NCI-H774 (cell line): Measurements from ENCODE around the gene RHD.
A peak's percentile ranks its signal among the peaks of the same experiment; 100 is the strongest.
"Not testable (repeated sequence)": the region's sequence is repeated elsewhere in the genome, so short reads cannot be mapped to it uniquely, and the experiment has no call there.

Source experiments
- DNase-seq: peaks from one replicate; lab custom pipeline; 2025; lab: John Stamatoyannopoulos, UW

RHD gene

DNA sequence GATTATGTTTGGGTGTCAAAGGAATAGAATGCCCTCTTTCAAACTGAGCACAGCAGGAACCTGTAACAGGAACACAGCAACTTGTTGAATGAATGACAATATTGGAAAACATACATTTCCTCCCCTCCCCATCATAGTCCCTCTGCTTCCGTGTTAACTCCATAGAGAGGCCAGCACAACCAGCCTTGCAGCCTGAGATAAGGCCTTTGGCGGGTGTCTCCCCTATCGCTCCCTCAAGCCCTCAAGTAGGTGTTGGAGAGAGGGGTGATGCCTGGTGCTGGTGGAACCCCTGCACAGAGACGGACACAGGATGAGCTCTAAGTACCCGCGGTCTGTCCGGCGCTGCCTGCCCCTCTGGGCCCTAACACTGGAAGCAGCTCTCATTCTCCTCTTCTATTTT is at the start of gene RHD:
Gene RHD, plus strand, starts transcription at position 272 of the 400 bp plus-strand sequence. Its CDS starts 39 bp downstream, at position 311.
- not testable (repeated sequence) for DNase-seq

DNA sequence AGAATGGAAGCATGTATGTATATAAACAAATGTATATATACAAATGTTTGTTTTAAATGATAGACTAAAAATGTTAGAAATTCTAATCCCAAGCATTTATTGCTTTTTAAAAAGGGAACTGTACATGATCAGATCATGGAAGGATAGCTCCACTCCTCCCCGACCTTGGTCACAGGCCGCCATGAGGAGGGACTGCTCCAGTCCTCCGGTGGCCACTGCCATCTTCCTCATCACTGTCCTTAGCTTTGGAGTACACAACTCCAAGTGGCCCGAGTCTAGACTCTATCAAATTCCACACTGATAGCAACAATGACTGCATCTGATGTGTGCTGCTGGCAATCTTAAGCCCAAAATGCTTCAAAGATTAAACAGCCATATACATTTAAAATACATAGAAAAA is 49.7 kb upstream of the RHD start:
- no peak for DNase-seq

DNA sequence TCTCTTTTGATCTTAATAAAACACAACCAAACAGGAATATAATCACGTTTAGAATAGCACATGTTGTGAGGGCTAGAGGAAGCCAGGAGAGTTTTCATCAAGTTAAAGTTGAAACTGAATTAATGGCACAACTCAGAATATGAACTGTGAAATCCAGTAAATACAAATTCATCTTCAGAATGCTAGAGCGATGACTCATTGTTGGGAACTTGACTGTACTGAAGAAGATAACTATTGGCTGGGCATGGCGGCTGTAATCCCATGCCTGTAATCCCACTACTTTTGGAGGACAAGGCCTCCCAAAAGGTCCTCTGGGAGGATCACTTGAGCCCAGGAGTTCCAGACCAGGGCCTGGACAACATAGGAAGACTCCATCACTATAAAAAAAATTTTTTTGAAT is 48.8 kb upstream of the RHD start:
- no peak for DNase-seq

DNA sequence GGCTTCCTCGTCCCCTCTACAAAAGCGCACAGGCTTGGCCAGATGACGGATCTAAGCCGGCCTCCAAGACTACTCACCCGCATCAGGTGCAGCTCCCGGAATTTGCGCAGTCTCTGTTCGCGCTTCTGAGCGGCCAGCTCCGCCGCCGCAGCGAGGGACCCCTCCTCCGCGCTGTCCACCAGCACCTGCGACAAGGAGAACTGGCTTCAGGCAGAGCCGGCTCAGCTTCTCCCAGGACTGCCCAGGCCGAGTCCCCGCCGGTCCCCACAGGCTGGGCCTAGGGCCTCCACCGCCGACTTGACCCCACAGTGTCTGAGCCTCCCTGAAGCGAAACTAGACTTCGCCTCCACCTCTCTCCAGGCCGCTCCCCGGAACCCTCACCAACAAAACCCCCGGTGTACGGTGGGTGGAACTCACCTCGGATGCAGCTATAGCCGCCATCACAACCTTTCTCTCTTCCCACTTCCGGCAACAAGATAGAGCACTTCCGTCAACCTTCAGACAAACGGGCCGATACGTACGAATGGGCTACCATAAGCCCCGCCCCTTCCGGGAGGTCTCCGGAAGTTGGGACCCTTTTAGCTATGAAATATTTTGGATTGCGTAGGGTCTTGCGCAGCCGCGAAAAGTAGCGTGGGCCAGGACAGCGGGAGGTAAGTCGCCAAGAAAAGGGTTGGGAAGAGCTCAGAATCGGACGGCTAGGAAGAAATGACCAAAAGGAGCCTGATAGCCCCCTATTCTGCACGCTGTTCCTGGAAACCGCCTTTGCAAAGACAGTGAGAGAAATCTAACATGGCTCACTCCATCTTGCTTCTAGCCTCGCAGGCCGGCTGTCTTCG is 40.1 kb upstream of the RHD start, which contains the start of gene SYF2:
Gene SYF2, minus strand, starts transcription at position 476 of the 839 bp plus-strand sequence. Its CDS starts 35 bp downstream, at position 441.
- peak; percentile 61 for DNase-seq

DNA sequence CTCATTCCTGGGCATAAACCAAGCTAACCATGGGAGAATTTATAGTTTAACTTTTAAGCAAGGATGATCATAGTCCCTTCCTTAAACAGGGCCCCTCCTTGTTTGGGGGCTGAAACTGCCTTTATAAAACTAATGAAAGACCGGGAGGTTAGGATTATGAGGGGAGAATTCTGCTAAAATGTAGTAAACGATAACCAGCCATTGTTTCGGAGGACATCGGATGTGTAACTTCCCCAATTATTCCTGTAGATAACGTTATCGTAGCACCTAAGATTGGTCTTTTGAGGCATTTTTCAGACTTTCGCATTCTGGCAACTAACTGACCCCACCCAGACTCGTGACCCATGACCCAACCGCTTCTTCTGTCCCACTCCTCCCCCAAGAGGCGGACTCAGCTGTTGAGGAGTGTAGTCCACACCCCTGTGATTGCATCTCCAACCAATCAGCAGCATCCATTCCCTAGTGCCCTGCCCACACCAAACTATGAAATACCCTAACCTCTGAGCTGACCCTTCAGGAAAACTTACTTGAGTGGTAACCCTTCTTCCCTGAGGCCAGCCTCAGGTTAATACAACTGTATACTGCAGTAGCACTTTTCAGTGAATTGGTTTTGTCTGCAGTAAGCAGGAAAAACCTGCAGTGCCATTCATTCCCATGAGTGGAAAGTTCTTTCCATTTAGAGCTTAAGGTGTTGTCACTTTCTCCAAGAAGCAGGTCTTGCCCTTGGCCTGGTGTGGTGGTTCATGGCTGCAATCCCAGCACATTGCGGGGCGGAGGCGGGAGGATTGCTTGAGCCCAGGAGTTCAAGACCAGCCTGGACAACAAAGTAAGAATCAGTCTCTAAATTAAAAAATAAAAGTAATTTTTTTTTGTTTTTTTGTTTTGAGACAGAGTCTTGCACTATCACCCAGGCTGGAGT is 39.2 kb upstream of the RHD start:
- DNase-seq: peak; percentile 41

DNA sequence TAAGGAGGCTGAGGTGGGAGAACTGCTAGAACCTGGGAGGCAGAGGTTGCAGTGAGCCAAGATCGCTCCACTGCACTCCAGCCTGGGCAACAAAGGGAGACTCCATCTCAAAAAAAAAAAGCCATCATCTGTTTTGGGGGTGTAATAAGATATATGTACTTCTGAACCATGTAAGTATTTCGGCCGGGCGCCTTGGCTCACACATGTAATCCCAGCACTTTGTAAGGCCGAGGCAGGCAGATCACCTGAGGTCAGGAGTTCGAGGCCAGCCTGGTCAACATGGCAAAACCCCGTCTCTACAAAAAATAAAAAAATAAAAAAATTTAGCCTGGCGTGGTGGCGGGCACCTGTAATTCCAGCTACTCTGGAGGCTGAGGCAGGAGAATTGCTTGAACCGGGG is 36.9 kb upstream of the RHD start:
- not testable (repeated sequence) for DNase-seq

DNA sequence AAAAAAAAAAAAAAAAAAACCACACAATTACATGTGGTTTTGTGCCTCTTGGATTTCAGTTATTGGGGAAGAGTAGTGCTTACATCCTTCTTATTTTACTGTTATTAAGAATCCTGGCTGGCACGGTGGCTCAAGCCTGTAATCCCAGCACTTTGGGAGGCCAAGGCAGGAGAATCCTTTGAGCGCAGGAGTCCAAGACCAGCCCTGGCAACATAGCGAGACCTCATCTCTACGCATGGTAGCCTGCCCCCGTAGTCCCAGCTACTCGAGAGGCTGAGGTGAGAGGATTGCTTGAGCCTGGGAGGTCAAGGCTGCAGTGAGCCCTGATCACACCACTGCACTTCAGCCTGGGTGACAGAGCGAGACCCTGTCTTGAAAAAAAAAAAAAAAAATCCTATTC is 36.0 kb upstream of the RHD start:
- DNase-seq: not testable (repeated sequence)

DNA sequence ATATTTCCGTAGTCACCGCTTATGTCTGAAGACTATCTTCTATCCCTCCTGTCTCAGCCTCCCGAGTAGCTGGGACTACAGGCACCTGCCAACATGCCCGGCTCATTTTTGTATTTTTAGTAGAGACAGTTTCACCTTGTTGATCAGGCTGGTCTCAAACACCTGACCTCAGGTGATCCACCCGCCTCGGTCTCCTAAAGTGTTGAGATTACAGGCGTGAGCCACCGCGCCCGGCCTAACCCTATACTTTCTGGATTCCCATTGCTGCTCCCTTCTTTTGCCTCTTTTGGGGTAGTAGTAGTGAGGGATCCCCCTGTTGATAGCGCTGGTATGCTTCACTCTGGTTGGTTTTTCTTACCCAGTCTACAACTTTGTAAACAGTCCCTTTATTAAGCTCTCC is 34.3 kb upstream of the RHD start:
- no peak for DNase-seq

DNA sequence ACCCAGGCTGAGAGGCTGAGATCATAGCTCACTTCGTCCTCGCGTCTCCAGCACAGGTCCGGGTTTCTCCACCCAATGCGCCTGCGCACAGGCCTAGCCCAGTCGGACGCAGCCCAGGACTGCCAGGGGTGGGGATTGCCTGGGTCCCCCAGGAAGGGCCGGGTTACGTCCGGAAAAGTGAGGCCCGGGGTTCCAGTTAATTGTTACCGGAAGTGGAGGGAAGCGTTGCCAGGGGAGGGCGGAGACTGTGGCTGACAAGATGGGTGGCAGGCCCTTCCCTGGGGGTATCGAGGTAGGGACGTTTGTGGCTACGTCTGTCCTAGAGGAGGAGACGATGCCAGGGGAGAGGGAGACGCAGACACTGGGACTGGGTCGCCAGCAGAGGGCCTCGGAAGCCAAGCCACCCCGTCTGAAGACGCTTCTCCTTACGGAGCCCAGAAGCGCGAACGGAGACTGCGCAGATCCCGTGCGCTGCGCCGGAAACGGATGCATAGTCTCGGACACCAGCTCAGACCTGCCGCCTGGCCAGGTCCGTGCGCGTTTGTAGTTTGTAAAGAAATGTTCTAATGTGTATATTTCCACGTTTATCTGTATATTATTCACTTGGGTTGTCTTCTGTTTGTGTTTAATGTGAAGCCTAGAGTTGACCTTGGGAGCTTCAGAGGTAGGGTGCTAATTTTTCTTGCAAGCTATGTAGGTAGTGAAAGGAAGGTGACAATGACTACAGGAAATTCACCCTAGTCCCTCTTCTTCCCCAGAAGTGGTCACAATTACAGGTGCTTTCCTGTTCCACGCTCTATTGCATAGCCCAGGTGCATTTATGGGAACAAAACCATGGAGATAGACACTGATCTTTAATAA is 32.4 kb upstream of the RHD start:
- peak; percentile 80 for DNase-seq

DNA sequence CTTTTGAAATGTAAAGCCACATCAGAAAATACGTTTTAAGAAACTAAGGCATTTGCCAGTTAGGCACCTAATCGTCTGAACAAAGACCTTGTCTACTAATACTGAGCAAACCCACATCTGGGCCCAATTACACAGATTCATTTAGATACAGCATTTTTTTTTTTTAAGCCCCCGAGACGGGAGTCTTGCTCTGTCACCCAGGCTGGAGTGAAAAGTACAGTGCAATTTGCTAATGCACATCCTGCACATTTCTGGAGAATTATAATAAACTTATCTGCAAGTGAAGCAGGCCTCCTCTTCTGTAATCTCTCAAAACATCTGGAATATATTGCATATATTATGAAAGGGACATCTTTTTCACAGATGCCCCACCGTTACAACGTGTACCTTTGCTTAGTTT is 28.4 kb upstream of the RHD start:
- DNase-seq: no peak

DNA sequence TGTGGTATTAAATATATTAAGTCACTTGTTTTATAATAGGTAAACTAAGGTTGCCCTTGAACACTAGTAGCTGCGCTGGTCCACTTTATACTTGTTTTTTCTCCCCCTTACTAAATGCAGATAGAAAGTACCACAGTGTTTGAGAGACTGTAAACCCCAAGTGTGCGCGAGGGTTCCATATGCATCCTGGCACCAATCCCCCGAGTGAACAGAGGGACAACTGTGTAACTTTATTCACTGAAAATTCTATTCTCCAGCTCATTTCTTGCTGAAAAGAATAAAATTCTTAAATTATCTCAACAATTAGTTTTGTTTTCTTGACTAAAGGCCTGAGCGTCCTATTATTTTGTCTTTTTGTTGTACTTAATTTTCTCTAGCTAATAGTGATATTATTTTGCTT is 26.9 kb upstream of the RHD start:
- no peak for DNase-seq

DNA sequence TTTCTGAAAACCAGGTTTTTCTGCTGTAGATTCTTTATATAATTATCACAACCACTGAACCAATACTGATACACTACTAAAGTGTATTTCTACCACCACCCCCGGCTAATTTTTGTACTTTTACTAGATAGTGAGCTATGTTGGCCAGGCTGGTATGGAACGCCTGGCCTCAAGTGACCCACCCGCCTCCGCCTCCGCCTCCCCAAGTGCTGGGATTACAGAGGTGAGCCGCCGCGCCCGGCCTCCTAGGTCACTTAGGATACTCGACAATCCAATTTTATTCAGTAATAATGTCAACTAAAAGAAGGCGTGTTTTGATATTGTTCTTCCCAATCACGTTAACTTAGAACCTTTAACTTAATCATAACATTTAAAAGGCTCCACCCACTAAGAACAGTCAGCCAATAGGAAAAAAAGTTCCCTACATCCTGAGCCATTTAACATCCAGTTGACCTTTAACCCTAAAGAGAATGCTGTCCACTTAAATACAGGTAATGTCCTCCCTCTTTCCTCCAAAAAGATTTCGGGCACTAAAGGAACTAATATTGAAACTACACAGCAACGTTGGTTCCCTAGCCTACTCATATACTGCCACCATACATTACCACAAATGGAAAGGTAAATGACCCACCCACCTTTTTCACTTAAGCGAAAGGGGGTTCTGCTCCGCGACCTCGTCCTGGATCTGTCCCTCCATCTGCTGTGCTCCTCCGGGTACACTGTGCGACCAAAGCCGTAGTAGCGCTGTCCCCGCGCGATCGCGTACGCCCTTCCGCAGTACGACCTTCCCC is 26.3 kb upstream of the RHD start:
- no peak for DNase-seq

DNA sequence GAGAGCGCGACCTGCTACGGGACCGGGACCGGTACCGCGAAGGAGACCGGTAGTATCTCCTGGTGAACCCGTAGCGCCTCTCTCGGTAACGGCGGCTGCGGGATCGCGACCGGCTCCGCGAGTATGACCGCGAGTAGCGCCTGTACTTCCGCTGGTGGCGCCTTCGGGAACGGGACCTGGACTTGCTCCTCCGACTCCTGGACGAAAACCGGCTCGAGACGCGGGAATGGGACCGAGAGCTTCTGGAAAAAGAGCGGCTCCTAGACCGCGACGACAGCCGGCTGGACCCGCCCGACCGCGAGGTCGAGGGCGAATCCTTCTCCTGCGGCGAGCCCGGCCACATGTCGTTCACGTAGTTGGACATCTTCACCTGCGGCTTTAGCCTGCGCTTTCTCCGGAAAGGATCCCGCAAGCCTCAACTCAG is 25.7 kb upstream of the RHD start:
- DNase-seq: no peak

DNA sequence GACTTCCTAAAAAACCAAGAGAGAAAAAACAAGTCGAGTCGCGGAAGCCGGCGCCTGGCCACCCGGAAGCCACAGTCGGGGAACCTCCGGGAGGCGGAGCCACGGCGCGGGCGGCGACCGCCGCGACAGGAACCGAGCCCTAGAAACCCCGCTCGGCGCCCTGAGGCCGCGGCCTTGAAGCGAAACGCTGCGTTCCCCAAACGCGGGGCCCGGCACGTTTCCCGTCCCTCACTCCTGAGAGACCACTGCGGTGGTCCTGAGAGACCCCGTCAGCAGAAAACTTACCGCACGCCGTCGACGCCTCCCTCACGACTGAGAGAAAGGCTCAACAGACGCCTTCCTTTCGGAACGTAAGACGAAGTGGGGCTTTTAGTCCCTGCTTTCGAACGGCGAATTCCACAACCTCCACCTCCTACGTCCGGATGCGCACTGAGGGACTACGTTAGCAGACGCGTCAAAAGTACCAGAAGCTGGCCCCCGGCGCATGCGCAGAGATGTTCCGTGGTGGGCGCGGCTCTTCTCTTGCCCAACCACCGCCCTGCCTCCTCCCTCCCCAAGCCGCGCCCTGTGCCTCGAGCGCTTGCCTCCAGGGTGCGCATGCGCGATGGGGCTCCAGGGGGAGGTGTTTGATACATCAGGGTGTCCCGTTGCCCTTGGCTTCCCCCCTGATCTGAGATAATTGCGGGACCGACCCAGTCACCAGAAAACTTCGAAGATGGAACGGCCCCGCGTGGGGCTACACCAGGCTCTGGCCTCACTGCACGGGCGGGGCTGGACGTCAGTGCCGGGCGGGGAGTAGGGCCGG is 25.1 kb upstream of the RHD start, which contains the start of gene RSRP1:
Gene RSRP1, minus strand, starts transcription at position 431 of the 805 bp plus-strand sequence. CDS start 491 bp downstream, outside the sequence.
- peak; percentile 89 for DNase-seq

DNA sequence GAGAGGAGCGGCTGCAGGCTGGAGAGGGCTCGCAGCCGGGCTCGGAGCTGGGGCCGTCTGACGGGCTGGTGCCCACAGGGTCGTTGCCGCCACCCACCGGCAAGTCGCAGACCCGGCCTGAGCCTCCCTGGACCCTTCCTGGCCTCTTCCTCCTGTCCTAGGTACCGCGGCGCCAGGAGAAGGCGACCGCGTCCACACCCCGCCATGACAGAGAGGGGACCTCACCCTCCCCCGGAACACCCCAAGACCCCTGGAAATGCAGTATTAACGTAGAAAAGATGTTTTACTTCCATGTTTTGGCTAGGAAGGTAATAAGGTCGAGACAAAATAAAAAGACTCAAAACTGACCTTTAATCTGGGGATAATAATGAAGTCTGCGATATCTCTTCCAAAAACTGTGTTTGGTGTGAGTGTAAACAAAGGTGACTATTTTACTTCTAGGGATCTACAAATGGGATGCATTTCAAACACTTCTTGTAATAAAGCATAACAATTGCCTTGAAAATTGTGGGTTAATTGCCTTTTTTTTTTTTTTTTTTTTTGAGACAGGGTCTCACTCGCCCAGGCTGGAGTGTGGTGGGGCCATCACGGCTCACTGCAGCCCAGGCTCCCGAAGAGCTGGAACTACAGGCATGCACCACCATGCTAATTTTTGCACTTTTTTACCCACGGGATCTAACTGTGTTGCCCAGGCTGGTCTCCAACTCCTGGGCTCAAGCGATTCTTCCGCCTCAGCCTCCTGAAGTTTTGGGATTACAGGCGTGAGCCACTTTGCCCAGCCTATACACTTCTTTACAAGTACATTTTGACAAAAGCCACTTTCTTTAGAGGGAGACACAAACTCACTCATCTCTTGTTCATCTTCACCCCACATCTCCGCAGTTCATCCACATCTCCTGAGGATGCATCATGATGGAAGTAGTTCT is 24.2 kb upstream of the RHD start:
- no peak for DNase-seq

DNA sequence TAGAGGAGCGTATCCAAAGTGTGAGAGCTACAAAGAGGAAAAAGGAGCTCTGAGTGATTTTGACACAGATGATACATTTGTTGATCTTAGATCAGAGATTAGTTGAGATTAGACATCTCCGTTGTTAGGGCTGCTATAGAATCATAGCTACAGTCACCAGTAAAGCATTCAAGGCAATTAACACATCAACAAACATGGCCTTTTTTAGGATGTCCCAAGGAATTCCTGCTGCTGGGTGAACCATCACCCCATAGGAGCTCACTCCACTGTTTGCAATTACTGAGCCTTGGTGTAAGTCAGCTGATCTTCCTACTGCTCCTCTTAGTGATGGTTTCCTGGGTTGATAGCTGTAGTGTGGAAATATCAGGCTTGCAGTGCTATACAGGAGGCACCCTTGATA is 18.4 kb upstream of the RHD start:
- no peak for DNase-seq

DNA sequence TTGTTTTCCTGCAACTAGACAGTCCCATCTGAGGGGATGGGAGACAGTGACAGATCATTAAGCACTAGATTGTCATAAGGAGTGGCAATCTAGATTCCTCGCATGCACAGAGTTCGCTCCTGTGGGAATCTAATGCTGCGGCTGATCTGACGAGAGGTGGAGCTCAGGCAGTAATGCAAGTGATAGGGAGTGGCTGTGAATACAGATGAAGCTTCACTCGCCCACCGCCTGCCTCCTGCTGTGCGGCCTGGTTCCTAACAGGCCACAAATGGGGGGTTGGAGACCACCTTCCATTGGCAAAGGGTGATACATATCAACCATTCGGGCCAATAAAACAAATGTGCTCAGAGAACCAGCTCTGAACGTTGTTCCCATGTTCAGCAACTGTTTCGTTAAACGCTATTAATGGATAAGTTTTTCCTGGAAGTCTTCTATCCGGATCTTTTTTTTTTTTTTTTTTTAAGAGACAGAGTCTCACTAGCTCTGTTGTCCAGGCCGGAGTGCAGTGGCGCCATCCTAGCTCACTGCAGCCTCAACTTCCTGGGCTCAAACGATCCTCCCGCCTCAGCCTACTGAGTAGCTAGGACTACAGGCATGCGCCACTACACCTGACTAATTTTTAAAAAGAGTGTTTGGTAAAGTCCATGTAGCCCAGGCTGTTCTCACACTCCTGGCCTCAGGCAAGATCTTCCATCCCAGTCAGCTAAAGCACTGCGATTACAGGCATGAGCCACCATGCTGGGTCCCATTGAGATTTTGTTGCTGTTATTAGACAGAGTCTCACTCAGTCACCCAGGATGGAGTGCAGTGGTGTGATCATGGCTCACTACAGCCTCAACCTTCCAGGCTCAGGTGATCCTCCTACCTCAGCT is 16.4 kb upstream of the RHD start:
- no peak for DNase-seq

DNA sequence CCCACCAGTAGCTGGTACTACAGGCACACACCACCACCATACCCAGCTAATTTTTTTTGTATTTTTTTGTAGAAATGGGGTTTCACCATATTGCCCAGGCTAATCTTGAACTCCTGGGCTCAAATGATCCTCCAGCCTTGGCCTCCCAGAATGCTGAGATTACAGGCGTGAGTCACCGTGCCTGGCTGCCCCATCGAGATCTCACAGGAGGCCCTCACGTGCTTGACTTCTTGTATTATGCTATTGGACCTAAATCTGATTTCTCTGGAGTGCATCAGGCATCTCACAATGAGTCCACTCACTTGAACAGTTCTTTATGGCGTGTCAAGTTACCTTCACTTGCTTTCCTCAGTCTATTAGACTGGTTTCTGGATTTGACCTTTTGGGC is 15.7 kb upstream of the RHD start:
- no peak for DNase-seq
